Prostate gland (tissue), 2 donors: Measurements from ENCODE around the gene PPP2R3C.

Experiments
- CTCF ChIP-seq, 4 experiments: fragments of 200-600 bp in 2 of 4; fragments of 450-650 bp in 2 of 4; sonication (generic) in 2 of 4; IDR thresholded peaks; 1 replicate in 3 of 4; 2 replicates in 1 of 4; pipeline ENCODE4 v1.5.1; 2016 to 2019; ENCODE audit warnings: antibody characterized with exemption in 4 of 4, mild to moderate bottlenecking in 2 of 4, moderate library complexity in 2 of 4
- POLR2A ChIP-seq: fragments of 450-650 bp; IDR thresholded peaks from one replicate; pipeline ENCODE4 v1.6.1; 2016; ENCODE audit warnings: antibody characterized with exemption, mild to moderate bottlenecking
- POLR2AphosphoS5 ChIP-seq: sonication (generic); formaldehyde crosslinking; IDR thresholded peaks from one replicate; pipeline ENCODE4 v1.6.1; 2017; ENCODE audit warnings: antibody characterized with exemption

GRCh38 chr14:35051796-35052195 lies 70.0 kb downstream of the PPP2R3C start:
- no peak for TF ChIP-seq CTCF (IDR thresholded peaks at IDR 0.05)
- no peak for TF ChIP-seq POLR2A
- peak; percentile 94 for TF ChIP-seq POLR2AphosphoS5
